Stimulated activated effector memory CD8-positive, alpha-beta T cell treated with anti-CD3 and anti-CD28 coated beads, Interleukin-12 subunit alpha, Interleukin-12 subunit beta, amount 100 ng/mL, for 72 hours (primary cell): Measurements from ENCODE around the gene MCF2L.

ENCODE experiments used
- ATAC-seq: fragments of 150-1000 bp; cut with Tn5 transposase; 2 replicates; pipeline ENCODE4 v1.10.0; 2021
- DNase-seq, 2 donors: peaks; one replicate each; pipeline ENCODE4 v3.0.0; 2021 to 2022; ENCODE audit warnings: low spot score in 2 of 2
- H3K27ac Mint-ChIP-seq: one replicate; pipeline ENCODE4 v1.8.0; 2022; ENCODE audit warnings: mild to moderate bottlenecking, mixed read lengths
- H3K36me3 Mint-ChIP-seq: one replicate; pipeline ENCODE4 v1.8.0; 2022; ENCODE audit warnings: mild to moderate bottlenecking, mixed read lengths
- H3K4me1 Mint-ChIP-seq: one replicate; pipeline ENCODE4 v1.8.0; 2022; ENCODE audit warnings: mixed read lengths
- H3K4me3 Mint-ChIP-seq: one replicate; pipeline ENCODE4 v1.8.0; 2022; ENCODE audit warnings: mild to moderate bottlenecking, mixed read lengths
- H3K9me3 Mint-ChIP-seq: one replicate; pipeline ENCODE4 v1.8.0; 2022; ENCODE audit warnings: mixed read lengths

Gene MCF2L

DNA sequence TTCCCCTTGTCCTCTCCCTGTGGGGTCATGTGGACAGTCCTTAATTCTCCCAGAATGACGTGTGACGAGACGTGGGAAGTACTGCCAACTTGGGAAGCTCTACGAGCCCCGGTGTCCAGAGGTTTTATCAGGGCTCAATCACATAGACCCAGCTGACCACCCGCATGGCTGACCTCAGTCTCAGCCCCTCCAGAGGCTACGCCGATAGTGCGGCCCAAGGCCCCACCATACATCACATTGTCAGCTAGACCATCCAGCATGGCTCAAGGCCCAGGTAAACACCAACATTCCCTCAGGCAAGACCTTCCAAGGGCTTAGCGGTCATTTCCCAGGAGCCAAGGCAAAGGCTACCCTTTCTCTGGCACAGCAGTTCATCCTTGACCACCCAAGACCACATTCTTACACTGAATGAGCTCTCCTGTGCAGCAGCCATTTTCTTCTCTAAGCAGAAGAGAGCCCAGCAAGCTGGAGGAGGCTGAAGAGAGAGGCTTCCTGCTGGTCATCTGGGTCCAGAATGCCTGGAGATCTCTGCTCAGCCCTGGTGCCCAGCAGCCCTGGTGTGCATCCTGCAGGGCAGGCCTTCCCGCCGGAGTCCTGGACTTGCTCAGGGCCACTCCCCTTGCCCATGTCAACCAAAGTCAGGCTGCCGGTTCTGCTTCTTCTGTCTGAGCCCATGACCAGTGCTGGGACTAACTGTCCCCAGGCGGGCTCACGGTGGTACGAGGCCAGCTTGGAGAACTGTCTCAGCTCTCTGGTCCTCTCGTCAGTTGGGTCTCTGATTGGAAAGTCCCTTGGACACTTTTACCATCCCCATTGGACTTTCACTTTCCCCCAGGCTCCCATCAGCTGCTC is 145.7 kb downstream of the MCF2L start:
- Mint-ChIP-seq H3K27ac (no peak overlapping the region), H3K9me3 (no peaks in the 10 kb centered on the region), H3K4me3 (no peak overlapping the region), H3K4me1 (no peaks in the 10 kb centered on the region), H3K36me3 (peaks cover 2% of the 10 kb centered on the region)
- no peak for DNase-seq
- no peak for ATAC-seq

DNA sequence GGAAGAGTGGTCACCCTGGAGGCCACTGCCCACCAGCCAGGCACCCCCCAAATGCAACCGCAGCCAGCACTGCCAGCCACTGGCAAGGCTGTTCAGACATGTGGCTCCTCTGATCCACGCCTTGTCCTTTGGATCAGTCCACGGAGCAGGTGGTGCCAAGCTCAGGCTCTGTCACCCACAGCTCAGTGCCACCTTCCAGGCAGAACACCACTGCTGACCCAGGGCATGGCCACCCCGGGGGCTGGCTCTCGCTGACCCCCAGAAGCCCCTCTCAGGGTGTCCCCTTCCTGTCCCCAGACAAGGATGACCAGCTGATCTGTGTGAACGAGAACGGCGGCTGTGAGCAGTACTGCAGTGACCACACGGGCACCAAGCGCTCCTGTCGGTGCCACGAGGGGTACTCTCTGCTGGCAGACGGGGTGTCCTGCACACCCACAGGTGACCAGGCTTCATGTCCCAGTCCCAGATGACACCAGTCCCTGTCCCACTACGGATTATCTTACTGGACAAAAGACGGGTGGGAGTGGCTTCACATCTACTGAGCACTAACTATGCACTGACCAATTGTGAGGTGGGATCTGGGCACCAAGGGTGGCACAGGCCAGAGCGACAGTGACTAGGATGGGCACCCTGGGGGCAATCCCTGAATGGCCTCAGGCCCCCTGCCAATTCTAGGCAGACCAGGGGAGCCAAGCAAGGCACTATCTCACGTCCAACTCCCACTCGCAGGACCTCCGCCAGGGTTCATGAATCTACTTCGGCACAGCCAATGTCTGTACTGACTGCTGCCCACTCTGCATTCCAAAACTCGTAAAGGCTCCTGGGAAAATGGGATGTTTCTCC is 146.6 kb downstream of the MCF2L start:
- Mint-ChIP-seq H3K27ac (no peak overlapping the region), H3K9me3 (no peaks in the 10 kb centered on the region), H3K36me3 (no peaks in the 10 kb centered on the region), H3K4me3 (no peak overlapping the region), H3K4me1 (no peaks in the 10 kb centered on the region)
- DNase-seq (no peak), ATAC-seq (no peak)

DNA sequence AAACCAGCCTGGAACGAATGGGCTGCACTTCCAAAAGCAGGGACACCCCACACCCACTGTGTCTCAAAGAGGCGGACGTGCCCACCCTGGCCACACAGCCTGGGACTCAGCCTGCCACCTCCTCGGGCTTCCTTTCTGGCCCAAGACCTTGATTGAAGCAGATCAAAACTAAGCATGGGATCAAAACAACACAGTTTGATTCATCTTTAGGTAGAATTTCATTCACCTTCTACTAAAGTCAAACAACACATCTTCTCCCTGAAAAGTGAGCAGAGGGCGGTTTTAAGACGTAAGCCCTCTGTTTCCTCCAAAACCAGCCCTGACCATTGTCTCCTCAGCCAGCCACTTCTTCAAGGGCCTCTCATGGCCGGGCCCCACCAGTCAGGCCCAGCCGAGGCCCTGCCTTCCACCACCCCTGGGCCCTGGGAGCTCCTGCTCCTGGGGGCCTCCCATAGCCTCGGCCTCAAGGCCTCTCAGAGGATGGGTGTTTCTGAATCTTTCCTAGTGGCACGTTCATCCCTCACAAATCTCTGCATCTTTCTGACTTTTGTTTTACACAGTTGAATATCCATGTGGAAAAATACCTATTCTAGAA is 147.3 kb downstream of the MCF2L start:
- Mint-ChIP-seq H3K27ac (no peak overlapping the region), H3K36me3 (no peaks in the 10 kb centered on the region)
- no peak for DNase-seq

DNA sequence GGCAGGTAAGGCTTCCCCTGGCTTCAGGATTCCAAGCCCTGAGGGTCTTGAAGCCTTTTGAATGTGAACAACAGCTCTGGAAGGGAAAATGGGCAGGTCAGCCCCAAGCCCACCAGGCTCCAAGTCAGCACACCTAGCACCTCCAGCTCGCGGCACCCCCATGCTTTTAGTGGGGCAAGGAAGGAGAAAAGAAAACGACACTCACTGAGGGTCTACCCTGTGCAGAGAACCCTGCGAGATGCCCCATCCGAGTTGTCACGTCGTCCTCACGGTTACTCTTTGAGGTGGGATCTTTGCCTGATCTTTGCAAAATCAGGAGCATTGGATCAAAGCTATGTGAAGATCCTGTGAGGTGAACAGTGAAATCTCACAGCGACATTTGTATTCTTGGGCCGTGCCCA is 147.9 kb downstream of the MCF2L start:
- ATAC-seq (no peak), DNase-seq (no peak)
- Mint-ChIP-seq H3K36me3 (no peaks in the 10 kb centered on the region), H3K4me3 (no peak overlapping the region), H3K9me3 (no peaks in the 10 kb centered on the region), H3K4me1 (no peaks in the 10 kb centered on the region), H3K27ac (no peak overlapping the region)

More for the DNA sequence above, 147.3 kb downstream of the MCF2L start:
- no peaks in the 10 kb centered on the region for H3K9me3 Mint-ChIP-seq
- no peak overlapping the region for H3K4me3 Mint-ChIP-seq
- ATAC-seq: no peak
- no peaks in the 10 kb centered on the region for H3K4me1 Mint-ChIP-seq

DNA sequence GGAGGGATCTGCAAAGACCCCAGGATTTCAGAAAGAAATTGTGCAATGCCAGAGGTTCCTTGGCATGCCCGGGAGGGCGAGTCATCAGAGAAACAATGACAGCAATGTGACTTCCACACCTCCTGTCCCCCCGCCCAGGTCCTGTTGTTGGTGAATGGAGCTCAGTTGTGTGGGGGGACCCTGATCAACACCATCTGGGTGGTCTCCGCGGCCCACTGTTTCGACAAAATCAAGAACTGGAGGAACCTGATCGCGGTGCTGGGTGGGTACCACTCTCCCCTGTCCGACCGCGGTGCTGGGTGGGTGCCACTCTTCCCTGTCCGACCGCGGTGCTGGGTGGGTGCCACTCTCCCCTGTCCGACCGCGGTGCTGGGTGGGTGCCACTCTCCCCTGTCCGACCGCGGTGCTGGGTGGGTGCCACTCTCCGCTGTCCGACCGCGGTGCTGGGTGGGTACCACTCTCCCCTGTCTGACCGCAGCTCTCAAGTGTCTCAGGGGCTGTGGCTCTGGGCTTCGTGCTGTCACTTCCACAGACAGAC is 148.4 kb downstream of the MCF2L start:
- no peak for DNase-seq
- no peaks in the 10 kb centered on the region for H3K36me3 Mint-ChIP-seq
- no peak for ATAC-seq
- H3K4me1 Mint-ChIP-seq: no peaks in the 10 kb centered on the region
- no peaks in the 10 kb centered on the region for H3K9me3 Mint-ChIP-seq
- H3K4me3 Mint-ChIP-seq: no peak overlapping the region
- no peak overlapping the region for H3K27ac Mint-ChIP-seq

DNA sequence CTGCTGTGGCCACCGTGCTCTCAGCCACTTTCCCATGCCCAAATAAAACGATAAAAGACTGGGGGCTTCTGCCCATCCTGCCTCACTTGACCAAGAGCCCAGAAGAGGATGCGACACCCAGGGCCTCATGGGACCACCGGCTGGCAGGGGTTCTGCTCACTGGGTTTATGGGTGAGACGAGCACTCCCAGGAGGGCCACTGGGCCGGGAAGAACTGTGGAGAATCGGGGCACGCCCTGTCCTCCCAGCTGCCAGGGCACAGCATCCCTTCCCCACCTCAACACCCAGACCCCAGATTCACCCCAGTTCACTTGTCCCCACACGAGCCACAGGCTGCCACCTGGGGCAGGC is 148.9 kb downstream of the MCF2L start:
- H3K27ac Mint-ChIP-seq: no peak overlapping the region
- H3K36me3 Mint-ChIP-seq: no peaks in the 10 kb centered on the region
- DNase-seq: no peak
- no peaks in the 10 kb centered on the region for H3K9me3 Mint-ChIP-seq
- H3K4me3 Mint-ChIP-seq: no peak overlapping the region
- no peak for ATAC-seq
- peaks cover 3% of the 10 kb centered on the region for H3K4me1 Mint-ChIP-seq

DNA sequence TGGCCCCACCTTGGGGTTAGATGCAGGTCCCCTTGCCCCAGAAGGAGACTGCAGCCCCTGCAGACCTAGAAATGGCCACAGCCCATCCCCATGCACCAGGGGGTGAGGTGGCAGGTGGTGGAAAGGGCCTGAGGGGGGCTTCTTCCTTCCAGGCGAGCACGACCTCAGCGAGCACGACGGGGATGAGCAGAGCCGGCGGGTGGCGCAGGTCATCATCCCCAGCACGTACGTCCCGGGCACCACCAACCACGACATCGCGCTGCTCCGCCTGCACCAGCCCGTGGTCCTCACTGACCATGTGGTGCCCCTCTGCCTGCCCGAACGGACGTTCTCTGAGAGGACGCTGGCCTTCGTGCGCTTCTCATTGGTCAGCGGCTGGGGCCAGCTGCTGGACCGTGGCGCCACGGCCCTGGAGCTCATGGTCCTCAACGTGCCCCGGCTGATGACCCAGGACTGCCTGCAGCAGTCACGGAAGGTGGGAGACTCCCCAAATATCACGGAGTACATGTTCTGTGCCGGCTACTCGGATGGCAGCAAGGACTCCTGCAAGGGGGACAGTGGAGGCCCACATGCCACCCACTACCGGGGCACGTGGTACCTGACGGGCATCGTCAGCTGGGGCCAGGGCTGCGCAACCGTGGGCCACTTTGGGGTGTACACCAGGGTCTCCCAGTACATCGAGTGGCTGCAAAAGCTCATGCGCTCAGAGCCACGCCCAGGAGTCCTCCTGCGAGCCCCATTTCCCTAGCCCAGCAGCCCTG is 149.4 kb downstream of the MCF2L start:
- H3K36me3 Mint-ChIP-seq: no peaks in the 10 kb centered on the region
- ATAC-seq: no peak
- H3K9me3 Mint-ChIP-seq: no peaks in the 10 kb centered on the region
- DNase-seq: no peak
- no peak overlapping the region for H3K27ac Mint-ChIP-seq
- H3K4me1 Mint-ChIP-seq: peaks cover 6% of the 10 kb centered on the region
- H3K4me3 Mint-ChIP-seq: no peak overlapping the region

DNA sequence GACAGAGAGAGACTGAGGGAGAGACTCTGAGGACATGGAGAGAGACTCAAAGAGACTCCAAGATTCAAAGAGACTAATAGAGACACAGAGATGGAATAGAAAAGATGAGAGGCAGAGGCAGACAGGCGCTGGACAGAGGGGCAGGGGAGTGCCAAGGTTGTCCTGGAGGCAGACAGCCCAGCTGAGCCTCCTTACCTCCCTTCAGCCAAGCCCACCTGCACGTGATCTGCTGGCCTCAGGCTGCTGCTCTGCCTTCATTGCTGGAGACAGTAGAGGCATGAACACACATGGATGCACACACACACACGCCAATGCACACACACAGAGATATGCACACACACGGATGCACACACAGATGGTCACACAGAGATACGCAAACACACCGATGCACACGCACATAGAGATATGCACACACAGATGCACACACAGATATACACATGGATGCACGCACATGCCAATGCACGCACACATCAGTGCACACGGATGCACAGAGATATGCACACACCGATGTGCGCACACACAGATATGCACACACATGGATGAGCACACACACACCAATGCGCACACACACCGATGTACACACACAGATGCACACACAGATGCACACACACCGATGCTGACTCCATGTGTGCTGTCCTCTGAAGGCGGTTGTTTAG is 150.3 kb downstream of the MCF2L start:
- DNase-seq: no peak

DNA sequence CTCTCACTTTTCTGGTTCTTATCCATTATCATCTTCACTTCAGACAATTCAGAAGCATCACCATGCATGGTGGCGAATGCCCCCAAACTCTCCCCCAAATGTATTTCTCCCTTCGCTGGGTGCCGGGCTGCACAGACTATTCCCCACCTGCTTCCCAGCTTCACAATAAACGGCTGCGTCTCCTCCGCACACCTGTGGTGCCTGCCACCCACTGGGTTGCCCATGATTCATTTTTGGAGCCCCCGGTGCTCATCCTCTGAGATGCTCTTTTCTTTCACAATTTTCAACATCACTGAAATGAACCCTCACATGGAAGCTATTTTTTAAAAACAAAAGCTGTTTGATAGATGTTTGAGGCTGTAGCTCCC is 150.8 kb downstream of the MCF2L start:
- Mint-ChIP-seq H3K4me3 (no peak overlapping the region), H3K36me3 (no peaks in the 10 kb centered on the region), H3K27ac (no peak overlapping the region), H3K9me3 (no peaks in the 10 kb centered on the region), H3K4me1 (peaks cover 6% of the 10 kb centered on the region)
- ATAC-seq: no peak
- DNase-seq: no peak

More for the DNA sequence above, 150.3 kb downstream of the MCF2L start:
- H3K4me3 Mint-ChIP-seq: no peak overlapping the region
- no peak for ATAC-seq
- H3K4me1 Mint-ChIP-seq: peaks cover 6% of the 10 kb centered on the region
- H3K36me3 Mint-ChIP-seq: no peaks in the 10 kb centered on the region
- H3K27ac Mint-ChIP-seq: no peak overlapping the region
- no peaks in the 10 kb centered on the region for H3K9me3 Mint-ChIP-seq

DNA sequence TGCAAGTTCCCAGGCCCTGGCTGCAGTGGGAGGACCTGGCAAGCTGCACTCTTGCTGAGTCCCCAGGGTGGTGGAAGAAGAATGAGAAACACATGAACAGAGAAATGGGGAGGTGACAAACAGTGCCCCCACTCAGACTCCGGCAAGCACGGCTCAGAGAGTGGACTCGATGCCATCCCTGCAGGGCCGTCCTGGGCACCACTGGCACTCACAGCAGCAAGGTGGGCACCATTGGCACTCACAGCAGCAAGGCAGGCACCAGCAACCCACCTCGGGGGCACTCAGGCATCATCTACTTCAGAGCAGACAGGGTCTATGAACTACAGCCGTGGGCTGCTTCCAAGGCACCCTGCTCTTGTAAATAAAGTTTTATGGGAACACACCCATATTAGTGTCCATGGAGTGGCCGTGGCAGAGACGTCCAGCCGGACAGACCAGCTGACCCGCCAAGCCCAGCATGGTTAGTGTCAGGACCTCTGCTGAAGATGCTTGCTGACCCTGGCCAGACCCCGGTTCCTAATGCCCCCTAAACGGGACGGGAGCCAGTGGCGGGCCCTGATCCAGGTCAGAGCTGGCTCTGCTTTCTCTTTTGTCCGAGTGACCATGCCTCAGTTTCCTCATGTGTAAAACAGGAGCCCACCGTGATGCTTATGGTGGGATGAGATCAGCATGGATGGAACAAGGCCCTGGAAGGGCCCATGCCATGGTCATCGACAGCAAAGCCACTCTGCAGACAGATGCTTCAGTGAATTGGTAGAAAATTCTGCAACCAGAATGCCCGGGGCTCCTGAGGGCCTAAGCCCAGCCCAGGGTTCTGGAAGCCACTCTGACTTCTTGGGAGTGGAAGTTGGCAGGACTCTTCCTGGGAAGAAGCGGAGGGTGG is 151.5 kb downstream of the MCF2L start:
- no peak overlapping the region for H3K27ac Mint-ChIP-seq
- H3K4me3 Mint-ChIP-seq: no peak overlapping the region
- H3K9me3 Mint-ChIP-seq: no peaks in the 10 kb centered on the region
- H3K4me1 Mint-ChIP-seq: peaks cover 6% of the 10 kb centered on the region
- ATAC-seq: no peak
- no peak for DNase-seq
- no peaks in the 10 kb centered on the region for H3K36me3 Mint-ChIP-seq

DNA sequence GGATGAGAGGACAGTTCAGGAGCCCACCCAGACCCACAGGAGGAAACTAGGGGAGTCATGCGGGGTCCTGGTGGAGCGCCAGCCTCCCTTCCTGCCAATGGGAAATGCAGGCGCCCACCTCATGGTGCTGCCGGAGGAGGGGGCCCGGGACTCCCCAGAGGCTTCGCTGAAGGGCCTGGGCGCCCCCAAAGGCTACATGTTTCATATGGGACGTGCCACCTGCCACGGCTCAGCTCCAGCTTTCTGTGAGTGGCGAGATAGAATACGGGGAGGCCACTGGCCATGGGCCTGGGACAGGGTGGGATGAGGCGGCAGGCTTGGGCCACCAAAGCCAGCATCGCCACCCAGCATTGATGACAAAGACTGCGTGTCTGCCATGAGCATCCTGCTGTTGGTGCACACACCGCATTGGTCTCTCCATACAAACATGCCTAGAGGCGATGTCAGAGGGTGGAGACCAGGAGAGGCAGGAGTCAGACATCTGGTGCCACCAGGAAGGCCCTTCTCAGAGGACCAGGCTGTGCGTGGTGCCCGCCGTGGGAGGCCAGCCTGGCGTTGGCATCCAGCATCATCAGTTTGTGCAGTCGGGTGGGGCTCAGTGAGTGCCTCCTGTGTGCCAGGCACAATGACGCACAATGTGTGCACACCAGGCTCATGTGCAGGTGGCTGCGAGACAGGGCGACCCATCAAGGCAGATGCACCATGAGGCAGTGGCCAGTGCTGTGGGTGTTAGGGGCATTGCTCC is 152.3 kb downstream of the MCF2L start:
- Mint-ChIP-seq H3K27ac (no peak overlapping the region), H3K9me3 (no peaks in the 10 kb centered on the region), H3K4me1 (peaks cover 9% of the 10 kb centered on the region), H3K4me3 (no peak overlapping the region), H3K36me3 (no peaks in the 10 kb centered on the region)
- DNase-seq (no peak), ATAC-seq (no peak)

DNA sequence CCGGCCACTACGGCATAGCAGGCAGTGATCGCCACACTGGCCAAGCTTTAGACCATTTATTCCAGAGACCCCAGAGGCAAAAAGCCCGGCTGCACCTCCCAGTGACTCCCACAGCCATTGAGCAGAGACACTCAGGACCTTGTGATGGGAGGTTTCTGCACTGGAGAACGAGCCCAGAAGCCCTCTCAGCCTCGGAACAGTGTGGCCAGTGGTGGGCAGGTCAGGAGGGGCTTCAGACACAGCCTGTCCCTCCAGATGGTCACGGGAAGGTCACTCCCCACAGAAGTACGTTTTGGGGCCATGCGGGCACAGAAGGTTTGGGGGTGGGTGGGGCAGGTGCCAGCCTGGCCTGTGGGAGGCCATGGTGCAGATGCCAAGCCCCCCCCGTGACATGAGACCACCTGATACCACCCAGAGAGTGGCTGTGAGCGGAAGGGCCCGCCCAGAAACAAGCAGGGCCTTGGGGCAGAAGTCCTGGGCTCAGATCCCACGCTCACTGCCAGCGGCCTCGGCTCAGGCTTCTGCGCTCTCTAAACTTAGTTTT is 153.0 kb downstream of the MCF2L start:
- no peak for DNase-seq
- Mint-ChIP-seq H3K9me3 (no peaks in the 10 kb centered on the region), H3K27ac (no peak overlapping the region), H3K4me3 (no peak overlapping the region), H3K36me3 (no peaks in the 10 kb centered on the region), H3K4me1 (peaks cover 12% of the 10 kb centered on the region)
- ATAC-seq: no peak

DNA sequence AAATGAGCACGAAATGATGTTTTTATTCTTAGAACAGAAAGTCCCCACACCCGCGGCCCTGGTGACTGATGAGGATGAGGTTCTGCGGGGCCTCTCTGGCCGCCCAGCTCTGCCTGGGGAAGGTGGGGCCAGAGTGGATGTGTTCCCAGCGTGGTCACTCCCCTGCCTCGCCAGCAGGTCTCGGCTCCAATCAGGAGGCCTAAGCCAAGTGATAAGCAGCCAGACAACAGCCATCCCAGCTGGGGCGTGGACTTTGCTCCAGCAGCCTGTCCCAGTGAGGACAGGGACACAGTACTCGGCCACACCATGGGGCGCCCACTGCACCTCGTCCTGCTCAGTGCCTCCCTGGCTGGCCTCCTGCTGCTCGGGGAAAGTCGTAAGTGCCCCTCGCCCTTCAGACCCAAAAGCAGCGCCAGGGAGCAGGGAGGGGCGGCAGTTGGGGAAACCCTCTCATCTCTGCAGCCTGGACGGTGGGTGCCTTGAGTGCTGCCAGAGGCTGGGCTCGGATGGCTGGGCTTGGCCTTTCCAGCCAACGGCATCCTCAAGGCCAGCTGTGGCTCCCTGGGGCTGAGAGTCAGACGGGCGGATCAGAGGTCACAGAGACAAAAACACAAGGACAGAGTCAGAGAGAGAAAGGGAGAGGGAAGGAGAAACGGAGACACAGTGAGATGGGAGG is 153.7 kb downstream of the MCF2L start, which contains the start of gene F10:
F10 (plus strand) TSS at position 250 of the 676 bp plus-strand sequence; CDS start at position 307, 57 bp downstream.
- H3K4me3 Mint-ChIP-seq: no peak within 1 kb of the TSS
- ATAC-seq (no peak), DNase-seq (no peak)
- H3K36me3 Mint-ChIP-seq: no peaks in the 10 kb centered on the region
- no peak within 1 kb of the TSS for H3K27ac Mint-ChIP-seq
- no peaks in the 10 kb centered on the region for H3K9me3 Mint-ChIP-seq
- H3K4me1 Mint-ChIP-seq: peaks cover 12% of the 10 kb centered on the region
